DND-41 (cell line): ENCODE results near the gene PRRC2B.

Experiments
- CTCF ChIP-seq: IDR thresholded peaks from 2 replicates; pipeline ENCODE4 v1.5.1; 2012; ENCODE audit warnings: borderline replicate concordance, low read length, moderate library complexity, mild to moderate bottlenecking; ENCODE audit not compliant: poor library complexity, severe bottlenecking; ENCODE audit errors: extremely low read depth
- EZH2 ChIP-seq: IDR thresholded peaks from 3 replicates; pipeline ENCODE4 v1.6.1; 2012; ENCODE audit warnings: borderline replicate concordance, low read depth, mild to moderate bottlenecking, moderate library complexity, low read length, inconsistent platforms; ENCODE audit not compliant: severe bottlenecking

DNA sequence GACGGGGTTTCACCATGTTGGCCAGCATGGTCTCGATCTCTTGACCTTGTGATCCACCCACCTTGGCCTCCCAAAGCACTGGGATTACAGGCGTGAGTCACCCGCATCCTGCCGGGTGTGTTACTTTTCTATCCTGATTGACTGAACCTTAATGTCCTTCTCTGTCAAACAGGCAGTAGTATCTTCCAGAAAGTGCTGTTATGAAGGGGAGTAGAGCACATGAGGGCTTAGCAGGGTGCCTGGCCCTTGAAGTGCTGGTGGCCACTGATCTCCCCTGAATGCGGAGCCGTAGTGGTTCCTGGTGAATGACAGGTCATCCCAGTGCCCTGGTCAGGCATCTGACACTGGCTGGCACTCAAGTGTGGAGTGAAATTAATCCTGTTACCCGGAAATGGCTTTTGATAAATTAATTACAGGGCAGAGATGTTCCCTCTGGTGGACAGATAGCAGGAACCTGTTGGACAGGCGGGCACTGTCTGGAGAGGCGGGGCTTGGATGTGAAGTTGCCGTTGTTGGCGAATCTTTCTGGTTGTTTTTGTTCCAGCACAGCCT lies 28.4 kb downstream of the PRRC2B start:
- no peak for TF ChIP-seq CTCF
- no peak for TF ChIP-seq EZH2
